ENCODE results near the gene PLEKHG3. TPM values are rescaled to one million over a fixed set of nuclear protein-coding genes. Genes with fewer than 3 reads are reported as not detected.

Gene PLEKHG3
- total and polyA plus RNA-seq, 2 of the 13 experiments (the other 11 are each of a cell fraction or from before 2014, with no cell fraction given): 7.1 to 9.8 TPM

- no peak for FAIRE-seq
- intact Hi-C loops (cut with micrococcal nuclease; ENCODE audit: unreplicated experiment): loop anchor here (5.0 kb wide), 1 partner anchor 219 kb away; no protein-coding TSS in a partner anchor
- H3K27ac ChIP-seq (ENCODE audit: extremely low read length, insufficient read depth, low read length): no peak overlapping the region
These were observed 30.5 kb upstream of the PLEKHG3 start for GRCh38 chr14:64673748-64674147.

More at GRCh38 chr14:64673748-64674147, 30.5 kb upstream of the PLEKHG3 start:
- no TSS peak for BruUV-seq (replicated peaks)
- CTCF ChIA-PET (ENCODE audit: low intra/inter-chr PET ratio, low total read pairs): no interaction called here
- Histone ChIP-seq H3K36me3 (replicated peaks in 1 of 2; ENCODE audit: control insufficient read depth in 1 of 2, insufficient read depth in 2 of 2, low read length in 2 of 2) (no peaks in the 10 kb centered on the region), H3K4me2 (ENCODE audit: low read depth, low read length) (no peak overlapping the region), H3K9ac (ENCODE audit: insufficient read depth, low read depth, low read length) (no peak overlapping the region), H3K4me1 (ENCODE audit: insufficient read depth, low read length) (peaks cover 4% of the 10 kb centered on the region; the same call in 1 of the 2 replicates), H3K9me3 (ENCODE audit: low read length) (no peaks in the 10 kb centered on the region), H3K27me3 (ENCODE audit: control insufficient read depth in 1 of 2, insufficient read depth in 2 of 2, low read length in 2 of 2) (peaks cover 1 to 21% of the 10 kb centered on the region in 2 experiments; a peak in 3 of 5 replicates), H3K79me2 (ENCODE audit: insufficient read depth, low read length) (no peaks in the 10 kb centered on the region), H4K20me1 (ENCODE audit: insufficient read depth, low read length) (no peaks in the 10 kb centered on the region), H2AFZ (ENCODE audit: low read length) (no peak overlapping the region), H3K4me3 (replicated peaks in 1 of 3; ENCODE audit: insufficient read depth in 1 of 3, low read depth in 2 of 3, low read length in 3 of 3) (no peak overlapping the region)
- 12% methylated on average over 6 of the region's 6 CpGs for WGBS (ENCODE audit: low lambda C conversion rate)
- TF ChIP-seq ZNF101 (CRISPR knock-in tag; IDR thresholded peaks at IDR 0.05; ENCODE audit: borderline replicate concordance, low read depth) (no peak), BRD4 (CRISPR knock-in tag; IDR thresholded peaks at IDR 0.05) (no peak), MBNL3 (CRISPR knock-in tag; conservative IDR thresholded peaks at IDR 0.05) (no peak), SRY (CRISPR knock-in tag; IDR thresholded peaks at IDR 0.05) (no peak), ZNF282 (IDR thresholded peaks at IDR 0.05; ENCODE audit: partially characterized antibody) (no peak), ZNF616 (CRISPR knock-in tag; IDR thresholded peaks at IDR 0.05; ENCODE audit: low read depth) (no peak), ZNF317 (CRISPR knock-in tag; IDR thresholded peaks at IDR 0.05) (no peak), DR1 (CRISPR knock-in tag; IDR thresholded peaks at IDR 0.05) (no peak), CSRNP2 (CRISPR knock-in tag; conservative IDR thresholded peaks at IDR 0.05; ENCODE audit: low read depth) (no peak), RBAK (CRISPR knock-in tag; IDR thresholded peaks at IDR 0.05) (no peak), CREM (IDR thresholded peaks at IDR 0.05) (no peak), CREM (CRISPR knock-in tag; IDR thresholded peaks at IDR 0.05) (no peak)
- TF ChIP-seq, protein P1, sequence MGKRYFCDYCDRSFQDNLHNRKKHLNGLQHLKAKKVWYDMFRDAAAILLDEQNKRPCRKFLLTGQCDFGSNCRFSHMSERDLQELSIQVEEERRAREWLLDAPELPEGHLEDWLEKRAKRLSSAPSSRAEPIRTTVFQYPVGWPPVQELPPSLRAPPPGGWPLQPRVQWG (CRISPR knock-in tag; IDR thresholded peaks at IDR 0.05; ENCODE audit: borderline replicate concordance, low read depth): no peak
- TF ChIP-seq, protein P2, sequence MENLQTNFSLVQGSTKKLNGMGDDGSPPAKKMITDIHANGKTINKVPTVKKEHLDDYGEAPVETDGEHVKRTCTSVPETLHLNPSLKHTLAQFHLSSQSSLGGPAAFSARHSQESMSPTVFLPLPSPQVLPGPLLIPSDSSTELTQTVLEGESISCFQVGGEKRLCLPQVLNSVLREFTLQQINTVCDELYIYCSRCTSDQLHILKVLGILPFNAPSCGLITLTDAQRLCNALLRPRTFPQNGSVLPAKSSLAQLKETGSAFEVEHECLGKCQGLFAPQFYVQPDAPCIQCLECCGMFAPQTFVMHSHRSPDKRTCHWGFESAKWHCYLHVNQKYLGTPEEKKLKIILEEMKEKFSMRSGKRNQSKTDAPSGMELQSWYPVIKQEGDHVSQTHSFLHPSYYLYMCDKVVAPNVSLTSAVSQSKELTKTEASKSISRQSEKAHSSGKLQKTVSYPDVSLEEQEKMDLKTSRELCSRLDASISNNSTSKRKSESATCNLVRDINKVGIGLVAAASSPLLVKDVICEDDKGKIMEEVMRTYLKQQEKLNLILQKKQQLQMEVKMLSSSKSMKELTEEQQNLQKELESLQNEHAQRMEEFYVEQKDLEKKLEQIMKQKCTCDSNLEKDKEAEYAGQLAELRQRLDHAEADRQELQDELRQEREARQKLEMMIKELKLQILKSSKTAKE (CRISPR knock-in tag; IDR thresholded peaks at IDR 0.05; ENCODE audit: borderline replicate concordance): no peak
- POLR2A ChIA-PET: no interaction called here
- in situ Hi-C loops (cut with HindIII; ENCODE audit: extremely low pct_ligation_motif_present, low pct_unique_long_range_greater_than_20kb): loop anchor here (5.0 to 25.0 kb wide), 2 partner anchors 84 to 214 kb away; partner anchors contain the start of gene SPTB
- no peak for DNase-seq (ENCODE audit: low spot score)
- no peak for ATAC-seq
